Tibial nerve (tissue), 4 donors: Measurements from ENCODE around the gene ARHGEF11. TPM values are rescaled to one million over a fixed set of nuclear protein-coding genes. Genes with fewer than 3 reads are reported as not detected.

Source experiments
- DNase-seq, 2 donors: peaks; one replicate each; pipeline ENCODE4 v3.0.0-alpha.2; 2019; ENCODE audit warnings: low spot score in 2 of 2
- H3K27ac ChIP-seq, 4 donors: fragments of 200-600 bp; sonication (generic) in 3 of 4; one replicate each; pipeline ENCODE4 v1.5.1; 2017 to 2019; ENCODE audit warnings: mild to moderate bottlenecking in 1 of 4
- H3K27me3 ChIP-seq, 2 donors: fragments of 200-600 bp; sonication (generic) in 1 of 2; one replicate each; pipeline versions ENCODE4 v1.5.1 to v1.6.0; 2017 to 2019
- H3K36me3 ChIP-seq, 3 donors: fragments of 200-600 bp; sonication (generic); one replicate each; pipeline ENCODE4 v1.5.1; 2018 to 2019
- H3K4me1 ChIP-seq, 4 donors: fragments of 200-600 bp; sonication (generic) in 3 of 4; one replicate each; pipeline ENCODE4 v1.5.1; 2017 to 2019
- H3K4me3 ChIP-seq, 4 donors: fragments of 200-600 bp; sonication (generic) in 3 of 4; one replicate each; pipeline ENCODE4 v1.5.1; 2017 to 2019; ENCODE audit warnings: mild to moderate bottlenecking in 1 of 4, moderate library complexity in 1 of 4
- H3K9me3 ChIP-seq, 4 donors: fragments of 200-600 bp; sonication (generic) in 3 of 4; one replicate each; pipeline ENCODE4 v1.5.1; 2017 to 2019
- CTCF ChIP-seq, 5 experiments: fragments of 200-600 bp in 3 of 5; fragments of 450-650 bp in 2 of 5; sonication (generic) in 3 of 5; IDR thresholded peaks; one replicate each; pipeline ENCODE4 v1.5.1; 2016 to 2019; ENCODE audit warnings: antibody characterized with exemption in 5 of 5, mild to moderate bottlenecking in 3 of 5, moderate library complexity in 2 of 5
- EP300 ChIP-seq, 2 donors: sonication (generic); formaldehyde crosslinking; IDR thresholded peaks; one replicate each; pipeline ENCODE4 v1.6.1; 2017; ENCODE audit warnings: antibody characterized with exemption in 2 of 2, mild to moderate bottlenecking in 1 of 2
- POLR2A ChIP-seq, 2 donors: fragments of 450-650 bp; IDR thresholded peaks; one replicate each; pipeline ENCODE4 v1.6.1; 2017; ENCODE audit warnings: antibody characterized with exemption in 2 of 2, mild to moderate bottlenecking in 2 of 2, moderate library complexity in 2 of 2
- WGBS, 2 donors: methylation state at CpG; one replicate each; pipeline ENCODE4 v1.1.5; 2018; 5-methylcytosine and 5-hydroxymethylcytosine counted together
- total RNA-seq, 4 donors: library from RNA; depleted of rRNA; stranded (reverse); fragments of >200 nt; gene quantifications; one replicate each; pipeline ENCODE4 v1.1.0, GENCODE V29; 2016

ARHGEF11 gene
- total RNA-seq, 4 donors from 2014 or later, result 41.3 to 58.4 (median 46.8) TPM

GRCh38 chr1:157091186-157091585 is 45.6 kb upstream of the ARHGEF11 start:
- DNase-seq, result no peak
- no peaks in the 10 kb centered on the region for H3K9me3 ChIP-seq
- H3K27me3 ChIP-seq, result no peaks in the 10 kb centered on the region
- TF ChIP-seq POLR2A (IDR thresholded peaks at IDR 0.05) (no peak), EP300 (IDR thresholded peaks at IDR 0.05) (no peak), CTCF (IDR thresholded peaks at IDR 0.05) (no peak)
- no peak overlapping the region for H3K4me3 ChIP-seq
- 90 to 93% methylated on average over 3 to 4 of the region's 4 CpGs for WGBS, 2 donors
- peaks cover 0 to 20% (median 7%) of the 10 kb centered on the region in 4 donors for H3K4me1 ChIP-seq
- no peak overlapping the region for H3K27ac ChIP-seq
- no peaks in the 10 kb centered on the region for H3K36me3 ChIP-seq

- Histone ChIP-seq H3K9me3 (no peaks in the 10 kb centered on the region), H3K4me3 (no peak overlapping the region), H3K27ac (no peak overlapping the region), H3K4me1 (peaks cover 0 to 20% (median 7%) of the 10 kb centered on the region in 4 donors), H3K27me3 (no peaks in the 10 kb centered on the region), H3K36me3 (no peaks in the 10 kb centered on the region)
- 34 to 45% methylated on average over 3 of the region's 3 CpGs for WGBS, 2 donors
- no peak for TF ChIP-seq POLR2A (IDR thresholded peaks at IDR 0.05)
- no peak for TF ChIP-seq EP300 (IDR thresholded peaks at IDR 0.05)
- TF ChIP-seq CTCF (IDR thresholded peaks at IDR 0.05), result no peak
- no peak for DNase-seq
These were observed 45.2 kb upstream of the ARHGEF11 start for GRCh38 chr1:157090771-157091170.

- H3K9me3 ChIP-seq, result no peaks in the 10 kb centered on the region
- peak; percentile 86 to 95 for DNase-seq
- no peaks in the 10 kb centered on the region for H3K36me3 ChIP-seq
- TF ChIP-seq POLR2A (IDR thresholded peaks at IDR 0.05) (no peak), EP300 (IDR thresholded peaks at IDR 0.05) (peak in 1 of 2 donors; percentile 22), CTCF (IDR thresholded peaks at IDR 0.05) (peak; percentile 90 to 97 (median 93))
- no peaks in the 10 kb centered on the region for H3K27me3 ChIP-seq
- H3K27ac ChIP-seq, result no peak overlapping the region
- peaks cover 0 to 20% (median 7%) of the 10 kb centered on the region in 4 donors for H3K4me1 ChIP-seq
- WGBS, 2 donors, result 6 to 7% methylated on average over 9 to 10 of the region's 10 CpGs
- no peak overlapping the region for H3K4me3 ChIP-seq
These were observed 44.7 kb upstream of the ARHGEF11 start for GRCh38 chr1:157090196-157090647.

GRCh38 chr1:157089789-157090188 is 44.2 kb upstream of the ARHGEF11 start:
- no peak overlapping the region for H3K27ac ChIP-seq

GRCh38 chr1:157088607-157089006 is 43.1 kb upstream of the ARHGEF11 start:
- no peaks in the 10 kb centered on the region for H3K9me3 ChIP-seq
- DNase-seq, result no peak
- H3K27me3 ChIP-seq, result no peaks in the 10 kb centered on the region
- peaks cover 0 to 20% (median 7%) of the 10 kb centered on the region in 4 donors for H3K4me1 ChIP-seq
- no peak overlapping the region for H3K27ac ChIP-seq
- no peak for TF ChIP-seq POLR2A (IDR thresholded peaks at IDR 0.05)
- no peak for TF ChIP-seq CTCF (IDR thresholded peaks at IDR 0.05)
- no peak for TF ChIP-seq EP300 (IDR thresholded peaks at IDR 0.05)
- no peaks in the 10 kb centered on the region for H3K36me3 ChIP-seq
- H3K4me3 ChIP-seq, result no peak overlapping the region

More at GRCh38 chr1:157089789-157090188, 44.2 kb upstream of the ARHGEF11 start:
- no peaks in the 10 kb centered on the region for H3K36me3 ChIP-seq
- no peaks in the 10 kb centered on the region for H3K9me3 ChIP-seq
- peaks cover 0 to 20% (median 7%) of the 10 kb centered on the region in 4 donors for H3K4me1 ChIP-seq
- no peak for DNase-seq
- H3K4me3 ChIP-seq, result no peak overlapping the region
- H3K27me3 ChIP-seq, result no peaks in the 10 kb centered on the region
- 80 to 84% methylated on average over 8 to 9 of the region's 9 CpGs for WGBS, 2 donors
- TF ChIP-seq CTCF (IDR thresholded peaks at IDR 0.05) (no peak), EP300 (IDR thresholded peaks at IDR 0.05) (no peak), POLR2A (IDR thresholded peaks at IDR 0.05) (no peak)
